ENCODE measurements around the gene RLBP1. TPM values are rescaled to one million over a fixed set of nuclear protein-coding genes. Genes with fewer than 3 reads are reported as not detected.

The RLBP1 gene
- total RNA-seq, 4 donors from 2014 or later, result not detected

DNA sequence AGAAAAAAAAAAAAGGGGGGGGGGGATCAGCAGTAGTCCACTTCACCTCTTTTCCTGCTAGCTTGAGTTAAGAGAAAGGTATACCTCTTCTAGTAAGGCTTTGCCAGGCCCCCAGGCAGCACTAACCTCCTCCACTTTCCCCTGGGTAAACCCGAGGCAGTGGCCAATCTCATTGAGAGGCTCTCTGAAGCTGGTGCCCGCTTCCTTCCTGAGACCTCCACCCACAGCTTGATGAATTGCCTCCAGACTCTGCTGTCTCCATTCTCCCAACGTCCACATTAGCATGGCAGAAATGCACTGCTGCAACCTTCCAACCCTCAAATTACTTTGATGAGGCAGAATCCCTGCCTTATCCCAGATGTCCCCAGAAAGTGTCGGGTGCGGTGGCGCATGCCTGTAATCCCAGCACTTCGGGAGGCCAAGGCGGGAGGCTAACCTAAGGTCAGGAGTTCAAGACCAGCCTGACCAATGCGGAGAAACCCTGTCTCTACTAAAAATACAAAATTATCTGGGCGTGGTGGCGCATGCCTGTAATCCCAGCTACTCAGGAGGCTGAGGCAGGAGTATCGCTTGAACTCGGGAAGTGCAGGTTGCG lies 15.3 kb downstream of the RLBP1 start:
- intact Hi-C loops (cut with DNase I; ENCODE audit: low total_unique reads), result loop anchor here (2.0 kb wide), 2 partner anchors 95 to 225 kb away; no protein-coding TSS in a partner anchor
- TF ChIP-seq CTCF (IDR thresholded peaks at IDR 0.05 in 4 of 5, conservative IDR thresholded peaks at IDR 0.05 in 1 of 5) (no peak), POLR2A (IDR thresholded peaks at IDR 0.05) (no peak)
- Histone ChIP-seq H3K27me3 (no peaks in the 10 kb centered on the region), H3K36me3 (peaks cover 0 to 3% of the 10 kb centered on the region in 2 donors), H3K4me1 (peaks cover 0 to 3% of the 10 kb centered on the region in 2 donors), H3K4me3 (no peak overlapping the region), H3K27ac (no peak overlapping the region), H3K9me3 (no peaks in the 10 kb centered on the region)
- DNase-seq (no peak), ATAC-seq (no peak)
- in situ Hi-C loops (cut with MboI; ENCODE audit: low sequenced_read_pairs in 4 of 4), result loop anchor here in 1 of 4 donors (25.0 kb wide), 1 partner anchor 231 kb away; no protein-coding TSS in a partner anchor

- ATAC-seq (no peak), DNase-seq (no peak)
- intact Hi-C loops (cut with DNase I; ENCODE audit: low total_unique reads) (no loop called here), in situ Hi-C loops (cut with MboI; ENCODE audit: low sequenced_read_pairs in 4 of 4) (loop anchor here in 1 of 4 donors (25.0 kb wide), 1 partner anchor 234 kb away; no protein-coding TSS in a partner anchor)
- no peaks in the 10 kb centered on the region for H3K9me3 ChIP-seq
- H3K36me3 ChIP-seq, result peaks cover 0 to 23% of the 10 kb centered on the region in 2 donors
- H3K27me3 ChIP-seq, result no peaks in the 10 kb centered on the region
- no peak overlapping the region for H3K4me3 ChIP-seq
- H3K27ac ChIP-seq, result no peak overlapping the region
- H3K4me1 ChIP-seq, result peaks cover 0 to 3% of the 10 kb centered on the region in 2 donors
- TF ChIP-seq POLR2A (IDR thresholded peaks at IDR 0.05) (no peak), CTCF (IDR thresholded peaks at IDR 0.05 in 4 of 5, conservative IDR thresholded peaks at IDR 0.05 in 1 of 5) (no peak)
Observed at GRCh38 chr15:89203705-89204273, 17.6 kb downstream of the RLBP1 start.

DNA sequence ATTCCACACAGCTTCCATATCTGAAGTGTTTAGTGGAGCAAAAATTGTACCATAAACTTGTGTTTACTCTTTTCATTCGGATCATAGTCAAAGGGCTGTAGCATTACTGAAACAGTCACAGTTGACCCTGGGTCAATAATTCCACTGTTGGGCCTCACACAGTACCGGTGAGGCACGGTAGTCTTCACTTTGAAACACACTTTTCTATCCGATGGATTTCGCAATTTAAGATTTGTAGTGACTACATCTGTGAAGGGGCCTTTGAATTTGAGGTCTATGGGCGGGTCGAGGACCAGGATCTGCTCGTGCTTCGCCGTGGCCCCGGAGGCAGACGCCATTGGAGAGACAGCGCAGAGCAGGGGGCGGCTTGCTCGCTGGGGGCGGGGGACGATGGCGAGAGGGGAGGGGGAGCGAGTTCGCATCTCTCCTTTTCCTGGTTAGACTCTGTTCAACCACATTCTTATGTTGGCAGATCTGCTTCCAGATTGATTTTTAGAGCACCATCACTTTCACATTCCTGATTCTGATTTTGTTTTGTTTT lies 19.8 kb downstream of the RLBP1 start:
- DNase-seq (no peak), ATAC-seq (no peak)
- Histone ChIP-seq H3K4me3 (no peak overlapping the region), H3K27ac (no peak overlapping the region), H3K9me3 (no peaks in the 10 kb centered on the region), H3K27me3 (no peaks in the 10 kb centered on the region), H3K36me3 (peaks cover 0 to 46% of the 10 kb centered on the region in 2 donors), H3K4me1 (peaks cover 0 to 7% of the 10 kb centered on the region in 2 donors)
- intact Hi-C loops (cut with DNase I; ENCODE audit: low total_unique reads), result no loop called here
- TF ChIP-seq POLR2A (IDR thresholded peaks at IDR 0.05) (no peak), CTCF (IDR thresholded peaks at IDR 0.05 in 4 of 5, conservative IDR thresholded peaks at IDR 0.05 in 1 of 5) (no peak)
- in situ Hi-C loops (cut with MboI; ENCODE audit: low sequenced_read_pairs in 4 of 4), result loop anchor here in 1 of 4 donors (25.0 kb wide), 1 partner anchor 236 kb away; no protein-coding TSS in a partner anchor

DNA sequence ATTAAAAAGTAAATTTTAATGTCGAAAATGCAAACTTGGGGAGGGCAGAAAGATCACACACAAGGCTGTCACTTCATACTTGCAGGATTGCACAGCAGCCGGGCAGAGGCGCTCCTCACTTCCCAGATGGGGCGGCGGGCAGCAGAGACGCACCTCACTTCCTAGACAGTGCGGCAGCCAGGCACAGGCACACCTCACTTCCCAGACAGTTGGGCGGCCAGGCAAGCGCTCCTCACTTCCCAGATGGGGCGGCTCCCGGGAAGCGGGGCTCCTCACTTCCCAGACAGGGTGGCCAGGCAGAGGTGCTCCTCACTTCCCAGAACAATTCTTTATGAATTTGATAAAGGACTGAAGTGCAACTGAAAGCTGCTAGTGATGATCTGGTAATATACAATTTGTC lies 21.2 kb downstream of the RLBP1 start:
- no peak overlapping the region for H3K27ac ChIP-seq
- H3K36me3 ChIP-seq, result peaks cover 0 to 59% of the 10 kb centered on the region in 2 donors
- H3K27me3 ChIP-seq, result no peaks in the 10 kb centered on the region
- in situ Hi-C loops (cut with MboI; ENCODE audit: low sequenced_read_pairs in 4 of 4) (loop anchor here in 1 of 4 donors (25.0 kb wide), 1 partner anchor 237 kb away; no protein-coding TSS in a partner anchor), intact Hi-C loops (cut with DNase I; ENCODE audit: low total_unique reads) (no loop called here)
- no peak for TF ChIP-seq POLR2A (IDR thresholded peaks at IDR 0.05)
- TF ChIP-seq CTCF (IDR thresholded peaks at IDR 0.05 in 4 of 5, conservative IDR thresholded peaks at IDR 0.05 in 1 of 5), result no peak
- DNase-seq (no peak), ATAC-seq (no peak)
- H3K4me1 ChIP-seq, result peaks cover 0 to 7% of the 10 kb centered on the region in 2 donors
- H3K4me3 ChIP-seq, result no peak overlapping the region
- H3K9me3 ChIP-seq, result no peaks in the 10 kb centered on the region

Measured in gastrocnemius medialis (tissue), 4 donors.